ENCODE results near the gene SPTSSA.
"Not testable (repeated sequence)": the region's sequence is repeated elsewhere in the genome, so short reads cannot be mapped to it uniquely, and the experiment has no call there.

DNA sequence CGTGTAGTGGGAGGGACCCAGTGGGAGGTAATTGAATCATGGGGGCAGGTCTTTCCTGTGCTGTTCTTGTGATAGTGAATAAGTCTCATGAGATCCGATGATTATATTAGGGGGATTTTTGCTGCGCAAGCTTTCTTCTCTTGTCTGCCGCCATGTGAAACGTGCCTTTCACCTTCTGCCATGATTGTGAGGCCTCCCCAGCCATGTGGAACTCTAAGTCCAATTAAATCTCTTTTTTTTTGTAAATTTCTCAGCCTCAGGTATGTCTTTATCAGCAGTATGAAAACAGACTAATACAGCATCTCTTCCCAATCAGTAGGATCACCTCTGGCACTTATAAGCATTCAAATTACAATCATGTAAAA, 34.0 kb downstream of the SPTSSA start:
- TF ChIP-seq CTCF (IDR thresholded peaks at IDR 0.05); CREB1 (CRISPR knock-in tag; IDR thresholded peaks at IDR 0.05); ATF3 (CRISPR knock-in tag; conservative IDR thresholded peaks at IDR 0.05): not testable (repeated sequence)
- TF ChIP-seq, protein P1, sequence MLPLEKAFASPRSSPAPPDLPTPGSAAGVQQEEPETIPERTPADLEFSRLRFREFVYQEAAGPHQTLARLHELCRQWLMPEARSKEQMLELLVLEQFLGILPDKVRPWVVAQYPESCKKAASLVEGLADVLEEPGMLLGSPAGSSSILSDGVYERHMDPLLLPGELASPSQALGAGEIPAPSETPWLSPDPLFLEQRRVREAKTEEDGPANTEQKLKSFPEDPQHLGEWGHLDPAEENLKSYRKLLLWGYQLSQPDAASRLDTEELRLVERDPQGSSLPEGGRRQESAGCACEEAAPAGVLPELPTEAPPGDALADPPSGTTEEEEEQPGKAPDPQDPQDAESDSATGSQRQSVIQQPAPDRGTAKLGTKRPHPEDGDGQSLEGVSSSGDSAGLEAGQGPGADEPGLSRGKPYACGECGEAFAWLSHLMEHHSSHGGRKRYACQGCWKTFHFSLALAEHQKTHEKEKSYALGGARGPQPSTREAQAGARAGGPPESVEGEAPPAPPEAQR (CRISPR knock-in tag; IDR thresholded peaks at IDR 0.05), result not testable (repeated sequence)
